Vagina (tissue), 2 donors: ENCODE data around the gene OR51E1.
A peak's percentile ranks its signal among the peaks of the same experiment; 100 is the strongest.

ENCODE experiments used
- CTCF ChIP-seq, 3 experiments: fragments of 450-650 bp in 2 of 3; fragments of 200-600 bp in 1 of 3; sonication (generic) in 1 of 3; IDR thresholded peaks; one replicate each; pipeline ENCODE4 v1.5.1; 2017 to 2019; ENCODE audit warnings: antibody characterized with exemption in 3 of 3, mild to moderate bottlenecking in 2 of 3, moderate library complexity in 2 of 3
- POLR2A ChIP-seq, 2 donors: fragments of 450-650 bp; IDR thresholded peaks; one replicate each; pipeline ENCODE4 v1.6.1; 2017; ENCODE audit warnings: antibody characterized with exemption in 2 of 2, mild to moderate bottlenecking in 2 of 2, moderate library complexity in 2 of 2
- POLR2AphosphoS5 ChIP-seq, 2 donors: sonication (generic); formaldehyde crosslinking; IDR thresholded peaks; one replicate each; pipeline ENCODE4 v1.9.0; 2017; ENCODE audit warnings: antibody characterized with exemption in 2 of 2, mild to moderate bottlenecking in 2 of 2, low read depth in 1 of 2; ENCODE audit not compliant: insufficient read depth in 1 of 2

GRCh38 chr11:4636962-4637661 lies 6.7 kb upstream of the OR51E1 start, which contains the start of gene OR51D1:
- peak; percentile 13 to 59 (median 54) for TF ChIP-seq CTCF (IDR thresholded peaks at IDR 0.05)
- no peak for TF ChIP-seq POLR2A (IDR thresholded peaks at IDR 0.05)
- TF ChIP-seq POLR2AphosphoS5 (IDR thresholded peaks at IDR 0.05; ENCODE audit: insufficient read depth in 1 of 2, low read depth in 1 of 2), result no peak
